H1 (cell line): ENCODE measurements around the gene SLC6A17. TPM values are rescaled to one million over a fixed set of nuclear protein-coding genes. Genes with fewer than 3 reads are reported as not detected.

Source experiments
- CTCF ChIA-PET: fragments of 300-600 bp; sonication (Branson Sonifier 250); formaldehyde crosslinking; loops from one replicate; lab custom pipeline; 2021; ENCODE audit not compliant: partially characterized antibody; lab: Charles Lee
- POLR2A ChIA-PET: fragments of 300-600 bp; sonication (Branson Sonifier 250); formaldehyde crosslinking; loops from one replicate; lab custom pipeline; 2021; ENCODE audit warnings: inconsistent platforms; ENCODE audit not compliant: partially characterized antibody; lab: Charles Lee
- DNase-seq, 2 experiments: peaks; one replicate each; pipeline versions ENCODE4 v3.0.0 to v3.0.0-alpha.2; 2010 to 2022; ENCODE audit warnings: low spot score in 2 of 2, low read depth in 1 of 2, mixed read lengths in 1 of 2
- FAIRE-seq: peaks from 2 replicates; lab custom pipeline; 2011; peaks lifted over from hg19 to GRCh38; lab: Jason Lieb, UNC
- H2AFZ ChIP-seq: 2 replicates; pipeline ENCODE4 v1.8.1; 2012; ENCODE audit warnings: low read length, inconsistent platforms
- H2AK5ac ChIP-seq: 2 replicates; pipeline ENCODE4 v1.6.1; 2013; ENCODE audit warnings: low read depth, low read length
- H2BK120ac ChIP-seq: replicated peaks from 2 replicates; pipeline ENCODE3; 2013; ENCODE audit warnings: low read depth, low read length, inconsistent platforms
- H2BK12ac ChIP-seq: 2 replicates; pipeline ENCODE4 v1.6.1; 2013; ENCODE audit warnings: low read depth, low read length
- H2BK15ac ChIP-seq: 2 replicates; pipeline ENCODE4 v1.6.1; 2013; ENCODE audit warnings: low read length
- H2BK20ac ChIP-seq: 2 replicates; pipeline ENCODE4 v1.6.1; 2013; ENCODE audit warnings: low read length
- H2BK5ac ChIP-seq: 2 replicates; pipeline ENCODE4 v1.6.1; 2013; ENCODE audit warnings: low read depth, low read length
- H3K14ac ChIP-seq: 2 replicates; pipeline ENCODE4 v1.6.1; 2013; ENCODE audit warnings: inconsistent platforms; ENCODE audit not compliant: insufficient read length
- H3K18ac ChIP-seq: 2 replicates; pipeline ENCODE4 v1.6.1; 2013; ENCODE audit warnings: low read length; ENCODE audit errors: extremely low read depth
- H3K23ac ChIP-seq: 2 replicates; pipeline ENCODE4 v1.6.1; 2013; ENCODE audit warnings: inconsistent platforms; ENCODE audit not compliant: insufficient read length
- H3K23me2 ChIP-seq: 2 replicates; pipeline ENCODE4 v1.6.1; 2013; ENCODE audit warnings: low read depth, low read length
- H3K27ac ChIP-seq: 2 replicates; pipeline ENCODE4 v1.6.1; 2011; ENCODE audit warnings: low read depth, low read length, inconsistent platforms
- H3K27me3 ChIP-seq, 4 experiments: replicated peaks in 1 of 4; 1 replicate in 1 of 4; 2 replicates in 3 of 4; pipeline versions ENCODE4 v1.6.1 to v1.8.1; 2011 to 2013; ENCODE audit warnings: low read length in 3 of 4, mild to moderate bottlenecking in 3 of 4, inconsistent platforms in 2 of 4, mixed read lengths in 2 of 4, moderate library complexity in 1 of 4; ENCODE audit not compliant: control insufficient read depth in 3 of 4, insufficient read depth in 3 of 4; ENCODE audit errors: extremely low read depth in 1 of 4
- H3K36me3 ChIP-seq, 4 experiments: 2 replicates each; pipeline versions ENCODE4 v1.6.1 to v1.8.1; 2011 to 2013; ENCODE audit warnings: mild to moderate bottlenecking in 4 of 4, low read length in 3 of 4, moderate library complexity in 2 of 4, control low read depth in 1 of 4, inconsistent platforms in 1 of 4; ENCODE audit not compliant: insufficient read depth in 4 of 4, control insufficient read depth in 2 of 4
- H3K4ac ChIP-seq: replicated peaks from 2 replicates; pipeline ENCODE3; 2013; ENCODE audit warnings: low read length, low read depth, mixed read lengths, inconsistent platforms; ENCODE audit not compliant: insufficient read length
- H3K4me1 ChIP-seq, 4 experiments: replicated peaks in 1 of 4; 1 replicate in 1 of 4; 2 replicates in 3 of 4; pipeline versions ENCODE4 v1.6.1 to v1.8.1; 2011 to 2013; ENCODE audit warnings: low read length in 3 of 4, inconsistent platforms in 2 of 4, mixed read lengths in 1 of 4; ENCODE audit not compliant: insufficient read depth in 4 of 4, control insufficient read depth in 3 of 4
- H3K4me2 ChIP-seq, 2 experiments: 2 replicates each; pipeline versions ENCODE4 v1.6.1 to v1.8.1; 2011 to 2013; ENCODE audit warnings: low read depth in 2 of 2, low read length in 2 of 2, control low read depth in 1 of 2, inconsistent platforms in 1 of 2, mild to moderate bottlenecking in 1 of 2; ENCODE audit not compliant: insufficient read depth in 1 of 2
- H3K4me3 ChIP-seq, 4 experiments: fragments of 200-600, 300-600 bp in 1 of 4; sonication (generic), shearing (Covaris generic), sonication (Bioruptor Twin) in 1 of 4; 2 replicates each; pipeline versions ENCODE4 v1.5.1 to v1.8.1; 2011 to 2016; ENCODE audit warnings: low read length in 4 of 4, low read depth in 3 of 4, control low read depth in 2 of 4, inconsistent platforms in 2 of 4, mild to moderate bottlenecking in 2 of 4, mixed read lengths in 1 of 4, moderate library complexity in 1 of 4; ENCODE audit not compliant: insufficient read depth in 2 of 4; ENCODE audit errors: extremely low read depth in 1 of 4
- H3K56ac ChIP-seq: replicated peaks from 2 replicates; pipeline ENCODE3; 2013; ENCODE audit warnings: low read depth, mild to moderate bottlenecking, mixed read lengths, low read length, inconsistent platforms; ENCODE audit not compliant: insufficient read length
- H3K79me1 ChIP-seq: 2 replicates; pipeline ENCODE4 v1.6.1; 2013; ENCODE audit warnings: low read depth, low read length, control low read depth
- H3K79me2 ChIP-seq, 2 experiments: 2 replicates each; pipeline versions ENCODE4 v1.6.1 to v1.8.1; 2012 to 2013; ENCODE audit warnings: low read length in 2 of 2, mild to moderate bottlenecking in 2 of 2, inconsistent platforms in 1 of 2; ENCODE audit not compliant: insufficient read depth in 2 of 2, control insufficient read depth in 1 of 2
- H3K9ac ChIP-seq, 4 experiments: replicated peaks in 1 of 4; 1 replicate in 1 of 4; 2 replicates in 3 of 4; pipeline versions ENCODE4 v1.6.1 to v1.8.1; 2011 to 2013; ENCODE audit warnings: low read depth in 3 of 4, low read length in 3 of 4, control low read depth in 2 of 4, mild to moderate bottlenecking in 2 of 4, moderate library complexity in 2 of 4, inconsistent platforms in 1 of 4; ENCODE audit errors: extremely low read depth in 1 of 4
- H3K9me3 ChIP-seq, 2 experiments: 2 replicates each; pipeline versions ENCODE4 v1.6.1 to v1.8.1; 2012 to 2013; ENCODE audit warnings: mild to moderate bottlenecking in 2 of 2, moderate library complexity in 2 of 2, control low read depth in 1 of 2, inconsistent platforms in 1 of 2, low read depth in 1 of 2, low read length in 1 of 2, mixed read lengths in 1 of 2; ENCODE audit not compliant: insufficient read depth in 2 of 2
- H4K20me1 ChIP-seq, 2 experiments: replicated peaks in 1 of 2; 2 replicates each; pipeline versions ENCODE3 to v1.8.1; 2011 to 2013; ENCODE audit warnings: inconsistent platforms in 2 of 2, low read length in 2 of 2, mild to moderate bottlenecking in 1 of 2; ENCODE audit not compliant: insufficient read depth in 2 of 2, control insufficient read depth in 1 of 2
- H4K5ac ChIP-seq: 2 replicates; pipeline ENCODE4 v1.6.1; 2013; ENCODE audit warnings: low read length, low read depth, mixed read lengths, inconsistent platforms; ENCODE audit not compliant: insufficient read length
- H4K8ac ChIP-seq: 2 replicates; pipeline ENCODE4 v1.8.0; 2013; ENCODE audit warnings: mild to moderate bottlenecking, moderate library complexity, low read length, inconsistent platforms; ENCODE audit not compliant: insufficient read depth; ENCODE audit errors: extremely low read depth
- H4K91ac ChIP-seq: replicated peaks from 2 replicates; pipeline ENCODE3; 2013; ENCODE audit warnings: low read length, mixed read lengths, inconsistent platforms; ENCODE audit not compliant: insufficient read length
- ASH2L ChIP-seq: fragments of 200-600, 300-600 bp; sonication (generic); IDR thresholded peaks from one replicate; pipeline ENCODE4 v1.7.1; 2017; ENCODE audit warnings: low read length
- CREB1 ChIP-seq: IDR thresholded peaks from 2 replicates; pipeline ENCODE4 v1.6.1; 2012; ENCODE audit warnings: inconsistent platforms
- GABPA ChIP-seq: IDR thresholded peaks from 2 replicates; pipeline ENCODE4 v1.6.1; 2011; ENCODE audit warnings: mild to moderate bottlenecking, low read length, moderate library complexity, borderline replicate concordance; ENCODE audit not compliant: insufficient read depth
- HDAC2 ChIP-seq, 2 experiments: fragments of 300-600 bp in 1 of 2; sonication (generic) in 1 of 2; IDR thresholded peaks; 2 replicates each; pipeline ENCODE4 v1.6.1; 2011 to 2012; ENCODE audit warnings: low read depth in 2 of 2, low read length in 2 of 2, mild to moderate bottlenecking in 2 of 2, moderate library complexity in 2 of 2, borderline replicate concordance in 1 of 2, inconsistent platforms in 1 of 2
- KDM1A ChIP-seq: fragments of 200-600, 300-600 bp; sonication (generic); IDR thresholded peaks from 2 replicates; pipeline ENCODE4 v1.7.1; 2016; ENCODE audit warnings: mild to moderate bottlenecking, low read length, borderline replicate concordance
- PHF8 ChIP-seq: fragments of 200-600 bp; sonication (generic); conservative IDR thresholded peaks from 2 replicates; pipeline ENCODE4 v1.7.1; 2012; ENCODE audit warnings: low read depth, mild to moderate bottlenecking, inconsistent platforms, low read length, moderate library complexity
- POLR2AphosphoS5 ChIP-seq: IDR thresholded peaks from 2 replicates; pipeline ENCODE4 v1.6.1; 2011; ENCODE audit warnings: low read depth, low read length
- POU5F1 ChIP-seq: IDR thresholded peaks from 2 replicates; pipeline ENCODE4 v1.6.1; 2011; ENCODE audit warnings: low read depth, mild to moderate bottlenecking, low read length, moderate library complexity
- RBBP5 ChIP-seq: IDR thresholded peaks from 2 replicates; pipeline ENCODE4 v1.7.1; 2012; ENCODE audit warnings: low read depth, mild to moderate bottlenecking, inconsistent platforms, low read length, moderate library complexity, borderline replicate concordance
- RFX5 ChIP-seq: IDR thresholded peaks from 2 replicates; pipeline ENCODE4 v1.6.1; 2011; ENCODE audit warnings: low read depth, low read length, improper control_type of control experiment, borderline replicate concordance
- SIN3A ChIP-seq, 2 experiments: IDR thresholded peaks in 1 of 2; conservative IDR thresholded peaks in 1 of 2; 2 replicates each; pipeline ENCODE4 v1.6.1; 2011 to 2012; ENCODE audit warnings: low read length in 2 of 2, improper control_type of control experiment in 1 of 2, low read depth in 1 of 2, mild to moderate bottlenecking in 1 of 2
- SIRT6 ChIP-seq: IDR thresholded peaks from one replicate; pipeline ENCODE4 v1.7.1; 2012; ENCODE audit warnings: low read length, inconsistent platforms
- SIX5 ChIP-seq: IDR thresholded peaks from 2 replicates; pipeline ENCODE4 v1.6.1; 2011; ENCODE audit warnings: mild to moderate bottlenecking, low read depth, low read length
- SP4 ChIP-seq: IDR thresholded peaks from 2 replicates; pipeline ENCODE4 v1.6.1; 2012; ENCODE audit warnings: low read length, inconsistent platforms
- SRF ChIP-seq: IDR thresholded peaks from 2 replicates; pipeline ENCODE4 v1.6.1; 2011; ENCODE audit warnings: mild to moderate bottlenecking, low read depth, low read length, moderate library complexity
- WGBS, 2 experiments: shearing (Covaris generic) in 1 of 2; methylation state at CpG; one replicate each; pipeline versions ENCODE4 v1.1.6 to v1.1.7; 2013 to 2015; ENCODE audit warnings: low lambda C conversion rate in 2 of 2, mixed read lengths in 2 of 2, inconsistent platforms in 1 of 2, low coverage in 1 of 2, missing lambda C conversion rate in 1 of 2; ENCODE audit not compliant: insufficient replicate concordance in 2 of 2, insufficient coverage in 1 of 2, insufficient read length in 1 of 2; ENCODE audit errors: extremely low coverage in 1 of 2, missing lambda C conversion rate in 1 of 2; 5-methylcytosine and 5-hydroxymethylcytosine counted together
- polyA plus RNA-seq, 7 experiments: library from polyadenylated mRNA; depleted of rRNA in 3 of 7; stranded (reverse) in 5 of 7; unstranded in 2 of 7; fragments of >200 nt in 5 of 7; fragments of 200-250 nt in 2 of 7; gene quantifications; 1 replicate in 5 of 7; 2 replicates in 1 of 7; 4 replicates in 1 of 7; pipeline versions ENCODE4 v1.2.1 to v1.2.3, GENCODE V29; 2011 to 2013; ENCODE audit warnings: missing spikeins in 2 of 7, mixed read lengths in 2 of 7
- total RNA-seq: library from RNA; stranded (reverse); fragmentation: NEBNext Ultra II Directional; extraction: Animal tissue kit (Norgen Biotek cat#: 25700); gene quantifications from 2 replicates; pipeline ENCODE4 v1.2.1, GENCODE V29; 2021

Gene SLC6A17
- total and polyA plus RNA-seq, 2 of the 8 experiments (the other 6 are each of a cell fraction or from before 2014, with no cell fraction given) = 0.15 to 0.28 TPM

GRCh38 chr1:110205156-110205555 is 54.9 kb downstream of the SLC6A17 start:
- POLR2A ChIA-PET = interaction anchor here (1.0 kb wide), 1 partner anchor 108 kb away, joined by 3 read pairs; no protein-coding TSS in a partner anchor
- no peaks in the 10 kb centered on the region for H3K36me3 ChIP-seq
- H3K27me3 ChIP-seq = peaks cover 0 to 4% (median 1%) of the 10 kb centered on the region in 4 experiments; a peak in 2 of 7 replicates
- peaks cover 5 to 11% (median 10%) of the 10 kb centered on the region in 4 experiments for H3K4me1 ChIP-seq
- H3K27ac ChIP-seq = no peak overlapping the region
- H2BK5ac ChIP-seq = no peak overlapping the region
- H4K91ac ChIP-seq = no peak overlapping the region
- WGBS, 2 experiments = 79% methylated on average over 4 of the region's 4 CpGs; no CpG with 5 or more reads in 1 of the 2 experiments
- no peak overlapping the region for H2BK12ac ChIP-seq
- no peak overlapping the region for H3K18ac ChIP-seq
- H3K79me1 ChIP-seq = no peaks in the 10 kb centered on the region; the same call in 1 of the 2 replicates
- H2BK120ac ChIP-seq = no peak overlapping the region
- H3K4ac ChIP-seq = no peak overlapping the region
- no peak overlapping the region for H3K56ac ChIP-seq
- CTCF ChIA-PET = interaction anchor here (0.6 to 19.1 kb wide), 12 partner anchors 10 to 1769 kb away, joined by 3 to 1001 read pairs (median 29); partner anchors contain the start of genes LAMTOR5 and RBM15
- H3K4me3 ChIP-seq = no peak overlapping the region
- FAIRE-seq (no peak), DNase-seq (no peak)
- peaks cover 4% of the 10 kb centered on the region; the same call in 1 of the 2 replicates for H3K23me2 ChIP-seq
- no peaks in the 10 kb centered on the region for H4K20me1 ChIP-seq
- 0 out of 2 replicates have a peak overlapping the region, but pooled peaks have one; percentile 16 for H4K8ac ChIP-seq
- no peaks in the 10 kb centered on the region for H3K79me2 ChIP-seq
- no peak overlapping the region for H2BK15ac ChIP-seq
- H3K9me3 ChIP-seq = no peaks in the 10 kb centered on the region
- no peak overlapping the region for H3K14ac ChIP-seq
- H3K23ac ChIP-seq = no peak overlapping the region
- no peak overlapping the region for H2BK20ac ChIP-seq
- no peak overlapping the region for H3K4me2 ChIP-seq
- no peak overlapping the region for H2AK5ac ChIP-seq
- H3K9ac ChIP-seq = no peak overlapping the region
- H4K5ac ChIP-seq = no peak overlapping the region
- no peak overlapping the region for H2AFZ ChIP-seq
- TF ChIP-seq SIN3A (conservative IDR thresholded peaks at IDR 0.05 in 1 of 2, IDR thresholded peaks at IDR 0.05 in 1 of 2; ENCODE audit: low read depth in 1 of 2, low read length in 2 of 2) (no peak), GABPA (no peak), ASH2L (no peak), RBBP5 (no peak), RFX5 (no peak), CREB1 (no peak), PHF8 (no peak), KDM1A (no peak), SIRT6 (no peak), HDAC2 (IDR thresholded peaks at IDR 0.05; ENCODE audit: borderline replicate concordance in 1 of 2, low read depth in 2 of 2, low read length in 2 of 2) (no peak), POLR2AphosphoS5 (no peak), SP4 (no peak), POU5F1 (no peak), SIX5 (no peak), SRF (no peak)
